Measurements from ENCODE around the gene NINL. TPM values are rescaled to one million over a fixed set of nuclear protein-coding genes. Genes with fewer than 3 reads are reported as not detected.
"Not testable (repeated sequence)": the region's sequence is repeated elsewhere in the genome, so short reads cannot be mapped to it uniquely, and the experiment has no call there.

NINL gene
- total RNA-seq, 1 experiment from 2014 or later = 9.0 TPM

- H3K36me3 ChIP-seq, DNase-seq, H3K9me3 ChIP-seq, H3K27me3 ChIP-seq, H3K4me3 ChIP-seq: not testable (repeated sequence)
Measured at GRCh38 chr20:25602914-25603309, 17.6 kb upstream of the NINL start.

GRCh38 chr20:25602191-25602913 lies 17.0 kb upstream of the NINL start:
- H3K9me3 ChIP-seq, H3K4me3 ChIP-seq, H3K27me3 ChIP-seq, H3K36me3 ChIP-seq, DNase-seq: not testable (repeated sequence)

GRCh38 chr20:25601659-25602058 lies 16.3 kb upstream of the NINL start:
- no peaks in the 10 kb centered on the region for H3K27me3 ChIP-seq
- no peaks in the 10 kb centered on the region for H3K9me3 ChIP-seq
- H3K4me3 ChIP-seq = no peak overlapping the region
- DNase-seq = no peak
- no peaks in the 10 kb centered on the region for H3K36me3 ChIP-seq

DNA sequence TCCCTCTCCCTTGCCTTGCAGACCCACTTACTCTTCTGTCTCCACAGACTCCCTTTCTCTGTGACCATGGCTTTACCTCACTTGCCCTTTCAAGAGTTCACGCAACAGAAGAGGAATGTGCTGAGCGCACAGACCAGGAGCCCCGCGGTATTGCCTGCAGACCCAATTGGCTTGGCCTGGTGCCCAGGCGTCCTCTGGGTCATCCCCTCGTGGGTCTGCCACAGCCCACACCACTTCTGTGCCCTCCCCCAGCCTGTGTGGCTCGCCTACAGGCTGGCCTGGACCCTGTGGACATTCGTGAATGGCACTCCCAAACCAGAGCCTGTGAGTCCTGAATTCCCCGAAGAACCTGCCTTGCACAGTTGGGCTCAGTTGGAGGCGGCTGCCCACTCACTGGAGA lies 15.3 kb upstream of the NINL start:
- no peaks in the 10 kb centered on the region for H3K27me3 ChIP-seq
- no peaks in the 10 kb centered on the region for H3K36me3 ChIP-seq
- H3K4me3 ChIP-seq = no peak overlapping the region
- no peaks in the 10 kb centered on the region for H3K9me3 ChIP-seq
- no peak for DNase-seq

DNA sequence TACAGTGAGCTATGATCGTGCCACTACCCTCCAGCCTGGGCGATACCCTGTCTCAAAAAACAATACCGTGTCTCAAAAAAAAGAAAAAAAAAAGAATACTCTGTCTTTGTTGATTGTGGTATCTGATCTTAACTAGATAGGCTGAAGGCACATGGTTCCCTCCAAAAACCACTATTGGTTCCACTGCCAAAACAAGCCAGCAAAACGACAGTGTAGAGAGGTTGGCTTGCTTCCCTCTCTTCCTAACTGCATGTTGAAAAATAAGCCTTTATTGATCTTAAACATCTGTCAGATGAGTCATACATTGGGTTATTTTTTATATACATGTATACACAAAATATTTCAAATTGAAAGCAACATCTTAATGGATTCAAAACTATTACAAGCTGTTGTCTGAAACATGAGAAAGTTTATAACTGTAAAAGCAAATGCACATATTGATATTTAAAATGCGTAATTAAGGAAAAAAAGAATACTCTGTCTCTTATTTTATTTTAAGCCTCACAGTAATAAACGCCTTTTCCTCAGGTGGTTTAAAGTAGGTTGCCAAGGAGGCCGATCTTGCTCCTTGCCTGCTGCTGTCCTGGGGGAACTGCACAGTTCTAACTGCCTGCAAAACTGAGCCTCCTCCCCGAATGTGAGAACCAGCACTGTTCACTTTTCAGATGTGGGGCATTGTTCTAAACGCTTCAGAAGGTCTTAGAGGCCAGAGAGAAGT lies 7.0 kb upstream of the NINL start:
- H3K27me3 ChIP-seq = no peaks in the 10 kb centered on the region
- no peaks in the 10 kb centered on the region for H3K36me3 ChIP-seq
- H3K4me3 ChIP-seq = no peak overlapping the region
- H3K9me3 ChIP-seq = no peaks in the 10 kb centered on the region
- DNase-seq = peak; percentile 20

DNA sequence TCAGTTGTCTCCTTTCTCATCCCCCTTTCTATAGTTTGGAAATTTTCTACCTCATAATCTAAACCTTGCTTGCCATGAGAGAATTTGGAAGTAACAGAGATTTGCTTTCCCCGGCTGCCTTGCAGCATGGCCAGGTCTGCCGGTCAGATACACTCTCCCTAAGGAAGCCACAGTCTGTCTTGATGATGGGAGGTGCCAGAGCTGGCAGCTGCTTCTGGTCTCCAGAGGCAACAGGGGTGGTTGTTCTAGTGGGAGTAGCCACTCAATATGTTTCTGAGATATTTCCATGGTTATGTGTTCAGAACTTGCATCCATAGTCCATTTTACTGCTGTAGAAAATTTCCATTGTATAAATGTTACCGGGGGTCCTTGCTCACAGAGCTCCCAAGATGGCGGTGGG lies 5.4 kb upstream of the NINL start:
- H3K36me3 ChIP-seq, H3K27me3 ChIP-seq, DNase-seq, H3K4me3 ChIP-seq, H3K9me3 ChIP-seq: not testable (repeated sequence)

- no peaks in the 10 kb centered on the region for H3K9me3 ChIP-seq
- no peak for DNase-seq
- H3K27me3 ChIP-seq = no peaks in the 10 kb centered on the region
- no peaks in the 10 kb centered on the region for H3K36me3 ChIP-seq
- no peak overlapping the region for H3K4me3 ChIP-seq
Measured at GRCh38 chr20:25588491-25588890, 3.2 kb upstream of the NINL start.

- Histone ChIP-seq H3K36me3 (no peaks in the 10 kb centered on the region), H3K27me3 (no peaks in the 10 kb centered on the region), H3K9me3 (no peaks in the 10 kb centered on the region), H3K4me3 (no peak overlapping the region)
- no peak for DNase-seq
Measured at GRCh38 chr20:25587536-25587935, 2.2 kb upstream of the NINL start.

- no peak overlapping the region for H3K4me3 ChIP-seq
- DNase-seq = peak; percentile 8
- no peaks in the 10 kb centered on the region for H3K9me3 ChIP-seq
- H3K27me3 ChIP-seq = no peaks in the 10 kb centered on the region
- H3K36me3 ChIP-seq = no peaks in the 10 kb centered on the region
Measured at GRCh38 chr20:25586877-25587276, 1.5 kb upstream of the NINL start.

DNA sequence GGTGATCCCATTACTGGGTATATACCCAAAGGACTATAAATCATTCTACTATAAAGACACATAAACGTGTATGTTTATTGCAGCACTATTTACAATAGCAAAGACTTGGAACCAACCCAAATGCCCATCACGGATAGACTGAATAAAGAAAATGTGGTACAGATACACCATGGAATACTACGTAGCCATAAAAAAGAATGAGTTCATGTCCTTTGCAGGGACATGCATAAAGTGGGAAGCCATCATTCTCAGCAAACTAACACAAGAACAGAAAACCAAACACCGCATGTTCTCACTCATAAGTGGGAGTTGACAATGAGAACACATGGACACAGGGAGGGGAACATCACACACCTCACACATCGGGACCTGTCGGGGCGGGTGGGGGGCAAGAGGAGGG lies 1.7 kb downstream of the NINL start:
- not testable (repeated sequence) for H3K4me3 ChIP-seq, H3K9me3 ChIP-seq, H3K27me3 ChIP-seq, DNase-seq, H3K36me3 ChIP-seq

GRCh38 chr20:25580711-25581110 lies 4.6 kb downstream of the NINL start:
- Histone ChIP-seq H3K27me3 (no peaks in the 10 kb centered on the region), H3K4me3 (no peak overlapping the region), H3K9me3 (no peaks in the 10 kb centered on the region), H3K36me3 (no peaks in the 10 kb centered on the region)
- peak; percentile 10 for DNase-seq

GRCh38 chr20:25579081-25579770 lies 6.1 kb downstream of the NINL start:
- DNase-seq = no peak
- no peaks in the 10 kb centered on the region for H3K9me3 ChIP-seq
- no peaks in the 10 kb centered on the region for H3K27me3 ChIP-seq
- H3K4me3 ChIP-seq = no peak overlapping the region
- no peaks in the 10 kb centered on the region for H3K36me3 ChIP-seq

GRCh38 chr20:25576783-25577530 lies 8.4 kb downstream of the NINL start:
- H3K9me3 ChIP-seq = no peaks in the 10 kb centered on the region
- H3K36me3 ChIP-seq = no peaks in the 10 kb centered on the region
- DNase-seq = no peak
- H3K27me3 ChIP-seq = no peaks in the 10 kb centered on the region
- H3K4me3 ChIP-seq = no peak overlapping the region

DNA sequence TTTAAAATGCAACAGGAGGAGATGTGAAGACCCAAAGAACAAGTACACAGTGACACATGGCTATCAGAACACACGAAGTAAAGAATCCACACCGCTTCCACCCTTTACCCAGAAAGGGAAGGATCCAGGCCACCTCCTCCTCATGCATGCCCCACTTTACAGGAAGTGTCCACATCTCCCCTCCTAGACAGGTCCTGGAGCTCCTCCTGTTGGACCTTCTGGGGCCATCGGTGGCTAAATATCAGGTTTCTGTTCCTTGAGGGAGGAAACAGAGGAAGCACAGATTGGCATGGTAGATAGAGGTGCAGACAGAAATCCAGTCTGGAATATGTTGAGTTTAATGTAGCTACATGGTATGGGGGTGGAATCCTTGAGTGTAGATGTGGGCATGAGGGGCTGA lies 10.9 kb downstream of the NINL start:
- Histone ChIP-seq H3K27me3 (no peaks in the 10 kb centered on the region), H3K4me3 (no peak overlapping the region), H3K36me3 (no peaks in the 10 kb centered on the region), H3K9me3 (no peaks in the 10 kb centered on the region)
- no peak for DNase-seq

DNA sequence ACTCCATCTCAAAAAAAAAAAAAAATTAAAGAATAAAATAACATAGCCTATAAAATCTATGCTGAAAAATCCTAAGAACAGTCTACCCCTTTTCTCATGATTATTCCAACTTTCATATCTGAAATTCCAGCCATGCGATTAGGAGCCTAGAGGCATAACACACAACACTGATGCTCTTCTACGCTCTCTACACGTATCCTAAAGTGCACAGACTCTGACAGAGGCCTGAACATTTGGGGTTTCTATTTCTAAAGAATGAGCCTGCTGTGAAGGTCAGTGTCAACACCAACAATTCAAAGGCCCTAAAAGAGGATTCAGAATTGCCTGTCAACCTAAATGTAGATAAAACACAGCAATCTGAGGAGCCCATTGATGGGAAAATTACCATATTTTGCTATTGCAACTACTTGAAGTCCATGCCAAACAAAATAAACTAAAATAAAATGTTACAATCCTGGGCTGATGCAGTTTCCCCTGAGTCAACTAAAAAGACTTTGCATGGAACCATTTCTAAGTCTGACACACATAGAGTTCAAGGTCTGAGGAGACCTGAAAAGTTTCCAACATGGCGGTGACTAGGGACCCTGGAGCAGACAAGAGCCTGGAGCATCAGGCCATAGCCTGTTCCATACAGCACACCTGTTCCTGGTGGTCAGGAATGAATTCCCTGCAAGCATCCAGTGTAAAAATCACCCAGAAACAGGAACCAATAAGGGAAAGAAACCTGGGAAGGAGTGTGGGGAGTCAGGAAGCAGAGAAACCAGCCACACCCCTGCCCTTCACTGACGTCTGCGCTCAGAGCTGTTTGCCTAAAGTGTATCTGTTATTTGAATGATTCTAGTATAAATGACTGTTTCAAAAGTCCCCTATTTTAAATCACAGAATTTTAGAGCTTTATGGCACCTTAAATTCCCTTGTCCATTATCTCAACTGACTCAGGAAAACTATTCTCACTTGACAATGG lies 11.8 kb downstream of the NINL start:
- Histone ChIP-seq H3K36me3 (no peaks in the 10 kb centered on the region), H3K27me3 (no peaks in the 10 kb centered on the region), H3K9me3 (no peaks in the 10 kb centered on the region), H3K4me3 (no peak overlapping the region)
- DNase-seq = no peak

GRCh38 chr20:25571817-25572216 lies 13.5 kb downstream of the NINL start:
- Histone ChIP-seq H3K27me3 (no peaks in the 10 kb centered on the region), H3K9me3 (no peaks in the 10 kb centered on the region), H3K36me3 (no peaks in the 10 kb centered on the region), H3K4me3 (no peak overlapping the region)
- DNase-seq = no peak
